ENCODE data around the gene ECE1.
"Not testable (repeated sequence)": the region's sequence is repeated elsewhere in the genome, so short reads cannot be mapped to it uniquely, and the experiment has no call there.

The ECE1 gene

GRCh38 chr1:21290546-21290944 is 282 bp upstream of the ECE1 start:
- DNase-seq: no peak

- no peak for DNase-seq
Measured at GRCh38 chr1:21289127-21289526, 1.1 kb downstream of the ECE1 start.

GRCh38 chr1:21287905-21288514 is 2.3 kb downstream of the ECE1 start:
- DNase-seq: no peak

GRCh38 chr1:21285386-21285785 is 4.9 kb downstream of the ECE1 start:
- not testable (repeated sequence) for DNase-seq

- DNase-seq: no peak
Measured at GRCh38 chr1:21285055-21285372, 5.2 kb downstream of the ECE1 start.

- no peak for DNase-seq
Measured at GRCh38 chr1:21284206-21285054, 5.8 kb downstream of the ECE1 start.

GRCh38 chr1:21283524-21283923 is 6.7 kb downstream of the ECE1 start:
- DNase-seq: no peak

GRCh38 chr1:21282020-21282419 is 8.2 kb downstream of the ECE1 start:
- DNase-seq: not testable (repeated sequence)

GRCh38 chr1:21280482-21280881 is 9.8 kb downstream of the ECE1 start:
- DNase-seq: no peak

- no peak for DNase-seq
Measured at GRCh38 chr1:21280011-21280471, 10.2 kb downstream of the ECE1 start.

- DNase-seq: no peak
Measured at GRCh38 chr1:21278860-21279845, 11.1 kb downstream of the ECE1 start.

- DNase-seq: no peak
Measured at GRCh38 chr1:21278208-21278859, 11.9 kb downstream of the ECE1 start.

GRCh38 chr1:21277180-21277579 is 13.1 kb downstream of the ECE1 start:
- no peak for DNase-seq

- no peak for DNase-seq
Measured at GRCh38 chr1:21272540-21272939, 17.7 kb downstream of the ECE1 start.

GRCh38 chr1:21271550-21271949 is 18.7 kb downstream of the ECE1 start:
- no peak for DNase-seq

- no peak for DNase-seq
Measured at GRCh38 chr1:21270086-21270689, 20.1 kb downstream of the ECE1 start.

- DNase-seq: no peak
Measured at GRCh38 chr1:21269461-21270085, 20.7 kb downstream of the ECE1 start.

GRCh38 chr1:21268281-21269239 is 21.7 kb downstream of the ECE1 start:
- DNase-seq: no peak

GRCh38 chr1:21267191-21268077 is 22.8 kb downstream of the ECE1 start:
- no peak for DNase-seq

All from amniotic stem cell (primary cell).